DOHH2 (cell line): ENCODE measurements around the gene RALA.

ENCODE experiments used
- H3F3A ChIP-seq: fragments of 200-600 bp; sonication (generic), shearing (Covaris generic); 2 replicates; pipeline ENCODE4 v1.6.0; 2016; ENCODE audit warnings: antibody characterized with exemption, mild to moderate bottlenecking; ENCODE audit not compliant: control insufficient read depth, insufficient read depth
- H3K27ac ChIP-seq: fragments of 200-600 bp; sonication (generic); 2 replicates; pipeline ENCODE4 v1.5.1; 2014; ENCODE audit warnings: low read depth, mild to moderate bottlenecking, low read length, moderate library complexity
- H3K27me3 ChIP-seq: fragments of 200-600 bp; sonication (generic); 2 replicates; pipeline ENCODE4 v1.6.1; 2014; ENCODE audit warnings: mild to moderate bottlenecking, low read length, mixed read lengths; ENCODE audit not compliant: control insufficient read depth
- H3K36me3 ChIP-seq: fragments of 200-600 bp; sonication (generic); 2 replicates; pipeline ENCODE4 v1.6.1; 2014; ENCODE audit warnings: mild to moderate bottlenecking, low read length, moderate library complexity, mixed read lengths; ENCODE audit not compliant: control insufficient read depth
- H3K4me1 ChIP-seq: fragments of 200-600 bp; sonication (generic); 2 replicates; pipeline ENCODE4 v1.6.1; 2014; ENCODE audit warnings: mild to moderate bottlenecking, low read length, mixed read lengths; ENCODE audit not compliant: control insufficient read depth
- H3K4me2 ChIP-seq: fragments of 200-600 bp; sonication (generic); 2 replicates; pipeline ENCODE4 v1.6.0; 2014; ENCODE audit warnings: mild to moderate bottlenecking, low read length, moderate library complexity
- H3K4me3 ChIP-seq: fragments of 200-600 bp; sonication (generic); 2 replicates; pipeline ENCODE4 v1.5.1; 2014; ENCODE audit warnings: mild to moderate bottlenecking, low read length, mixed read lengths
- H3K79me2 ChIP-seq: fragments of 200-600 bp; sonication (generic); 2 replicates; pipeline ENCODE4 v1.6.1; 2014; ENCODE audit warnings: mild to moderate bottlenecking, low read length, mixed read lengths; ENCODE audit not compliant: control insufficient read depth
- H3K9me2 ChIP-seq: fragments of 200-600 bp; sonication (generic); replicated peaks from 2 replicates; pipeline ENCODE4 v1.6.1; 2014; ENCODE audit warnings: mild to moderate bottlenecking, low read length, mixed read lengths; ENCODE audit not compliant: control insufficient read depth
- H3K9me3 ChIP-seq: fragments of 200-600 bp; sonication (generic); 2 replicates; pipeline ENCODE4 v1.6.1; 2014; ENCODE audit warnings: antibody characterized with exemption, low read length, mixed read lengths; ENCODE audit not compliant: control insufficient read depth, insufficient read depth
- H4K20me1 ChIP-seq: fragments of 200-600 bp; sonication (generic); 2 replicates; pipeline ENCODE4 v1.6.0; 2014; ENCODE audit warnings: low read depth, mild to moderate bottlenecking, antibody characterized with exemption, low read length, moderate library complexity; ENCODE audit not compliant: control insufficient read depth, insufficient read depth
- CTCF ChIP-seq: fragments of 200-600 bp; sonication (generic); IDR thresholded peaks from one replicate; pipeline ENCODE4 v1.5.1; 2014; ENCODE audit warnings: antibody characterized with exemption, mild to moderate bottlenecking, low read depth, low read length; ENCODE audit not compliant: poor library complexity, severe bottlenecking
- EZH2phosphoT487 ChIP-seq: fragments of 200-600 bp; sonication (generic); IDR thresholded peaks from 2 replicates; pipeline ENCODE4 v1.6.1; 2017; ENCODE audit warnings: borderline replicate concordance, mild to moderate bottlenecking, antibody characterized with exemption, low read length, moderate library complexity, mixed read lengths

The RALA gene

GRCh38 chr7:39603924-39604323 is 19.4 kb upstream of the RALA start:
- H3K27ac ChIP-seq: no peak overlapping the region
- H3K4me1 ChIP-seq: peaks cover 18% of the 10 kb centered on the region
- H3K79me2 ChIP-seq: no peaks in the 10 kb centered on the region
- peak overlapping the region; percentile 14 for H3K4me2 ChIP-seq
- TF ChIP-seq EZH2phosphoT487: no peak
- TF ChIP-seq CTCF: no peak
- peaks cover 3% of the 10 kb centered on the region; the same call in 1 of the 2 replicates for H3K9me3 ChIP-seq
- H3K4me3 ChIP-seq: peak overlapping the region; percentile 8; the same call in 1 of the 2 replicates
- no peaks in the 10 kb centered on the region for H3K27me3 ChIP-seq
- H3K9me2 ChIP-seq: no peaks in the 10 kb centered on the region
- no peaks in the 10 kb centered on the region for H3K36me3 ChIP-seq
- no peaks in the 10 kb centered on the region for H4K20me1 ChIP-seq
- H3F3A ChIP-seq: no peaks in the 10 kb centered on the region

GRCh38 chr7:39605087-39605486 is 18.3 kb upstream of the RALA start:
- H3K4me1 ChIP-seq: peaks cover 29% of the 10 kb centered on the region
- peaks cover 3% of the 10 kb centered on the region; the same call in 1 of the 2 replicates for H3K9me3 ChIP-seq
- H4K20me1 ChIP-seq: no peaks in the 10 kb centered on the region
- no peaks in the 10 kb centered on the region for H3K79me2 ChIP-seq
- TF ChIP-seq EZH2phosphoT487 (no peak), CTCF (no peak)
- H3K36me3 ChIP-seq: no peaks in the 10 kb centered on the region
- no peak overlapping the region for H3K4me2 ChIP-seq
- no peaks in the 10 kb centered on the region for H3K9me2 ChIP-seq
- no peak overlapping the region for H3K27ac ChIP-seq
- no peaks in the 10 kb centered on the region for H3K27me3 ChIP-seq
- no peaks in the 10 kb centered on the region for H3F3A ChIP-seq
- H3K4me3 ChIP-seq: no peak overlapping the region

- no peaks in the 10 kb centered on the region for H3K79me2 ChIP-seq
- H3K36me3 ChIP-seq: no peaks in the 10 kb centered on the region
- TF ChIP-seq EZH2phosphoT487 (no peak), CTCF (no peak)
Observed at GRCh38 chr7:39606352-39606751, 17.0 kb upstream of the RALA start.

More at GRCh38 chr7:39606352-39606751, 17.0 kb upstream of the RALA start:
- Histone ChIP-seq H3K27ac (no peak overlapping the region), H3F3A (no peaks in the 10 kb centered on the region), H3K4me1 (peaks cover 29% of the 10 kb centered on the region), H3K27me3 (no peaks in the 10 kb centered on the region), H3K4me2 (no peak overlapping the region), H3K4me3 (no peak overlapping the region), H3K9me3 (peaks cover 3% of the 10 kb centered on the region; the same call in 1 of the 2 replicates), H3K9me2 (no peaks in the 10 kb centered on the region), H4K20me1 (no peaks in the 10 kb centered on the region)
